ENCODE measurements around the gene SPZ1. TPM values are rescaled to one million over a fixed set of nuclear protein-coding genes. Genes with fewer than 3 reads are reported as not detected.
"Not testable (repeated sequence)": the region's sequence is repeated elsewhere in the genome, so short reads cannot be mapped to it uniquely, and the experiment has no call there.

Gene SPZ1
- total and polyA plus RNA-seq, 2 of the 8 experiments (the other 6 are each of a cell fraction or from before 2014, with no cell fraction given), result not detected

DNA sequence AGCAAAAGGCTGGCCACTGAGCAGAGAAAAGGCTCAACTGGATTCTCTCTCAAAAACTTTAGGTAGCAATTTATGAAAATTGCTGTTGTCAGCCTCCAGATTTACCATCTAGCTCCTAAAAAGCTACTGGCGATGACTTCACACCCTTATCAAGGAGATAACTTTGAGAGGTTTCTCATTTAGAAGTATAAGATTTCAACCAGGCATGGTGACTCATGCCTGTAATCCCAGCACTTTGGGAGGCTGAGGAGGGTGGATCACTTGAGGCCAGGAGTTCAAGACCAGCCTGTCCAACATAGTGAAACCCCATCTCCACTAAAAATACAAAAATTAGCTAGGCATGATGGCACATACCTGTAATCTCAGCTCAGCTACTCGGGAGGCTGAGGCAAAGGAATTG lies 49.3 kb upstream of the SPZ1 start:
- H3K9me3 ChIP-seq (ENCODE audit: insufficient read depth in 2 of 2, low read depth in 1 of 2, low read length in 1 of 2); H3K27me3 ChIP-seq (replicated peaks in 1 of 4; ENCODE audit: control insufficient read depth in 3 of 4, extremely low read depth in 1 of 4, insufficient read depth in 3 of 4, low read length in 3 of 4); H2AK5ac ChIP-seq (ENCODE audit: low read depth, low read length); H3K79me2 ChIP-seq (ENCODE audit: control insufficient read depth in 1 of 2, insufficient read depth in 2 of 2, low read length in 2 of 2); H3K4me3 ChIP-seq (ENCODE audit: extremely low read depth in 1 of 4, insufficient read depth in 2 of 4, low read depth in 3 of 4, low read length in 4 of 4); H3K18ac ChIP-seq (ENCODE audit: extremely low read depth, low read length); H3K36me3 ChIP-seq (ENCODE audit: control insufficient read depth in 2 of 4, insufficient read depth in 4 of 4, low read length in 3 of 4); H3K9ac ChIP-seq (replicated peaks in 1 of 4; ENCODE audit: extremely low read depth in 1 of 4, low read depth in 3 of 4, low read length in 3 of 4); H2BK5ac ChIP-seq (ENCODE audit: low read depth, low read length); H2AFZ ChIP-seq (ENCODE audit: low read length); FAIRE-seq; H2BK15ac ChIP-seq (ENCODE audit: low read length); H2BK120ac ChIP-seq (replicated peaks; ENCODE audit: low read depth, low read length); H3K4ac ChIP-seq (replicated peaks; ENCODE audit: insufficient read length, low read depth, low read length); H2BK20ac ChIP-seq (ENCODE audit: low read length); H2BK12ac ChIP-seq (ENCODE audit: low read depth, low read length); H4K5ac ChIP-seq (ENCODE audit: insufficient read length, low read depth, low read length); H3K56ac ChIP-seq (replicated peaks; ENCODE audit: insufficient read length, low read depth, low read length); H3K27ac ChIP-seq (ENCODE audit: low read depth, low read length); H4K8ac ChIP-seq (ENCODE audit: extremely low read depth, insufficient read depth, low read length); H4K91ac ChIP-seq (replicated peaks; ENCODE audit: insufficient read length, low read length); H3K23ac ChIP-seq (ENCODE audit: insufficient read length); H3K79me1 ChIP-seq (ENCODE audit: low read depth, low read length); DNase-seq (ENCODE audit: low read depth in 1 of 2, low spot score in 2 of 2); H3K4me1 ChIP-seq (replicated peaks in 1 of 4; ENCODE audit: control insufficient read depth in 3 of 4, insufficient read depth in 4 of 4, low read length in 3 of 4); H4K20me1 ChIP-seq (replicated peaks in 1 of 2; ENCODE audit: control insufficient read depth in 1 of 2, insufficient read depth in 2 of 2, low read length in 2 of 2); H3K4me2 ChIP-seq (ENCODE audit: insufficient read depth in 1 of 2, low read depth in 2 of 2, low read length in 2 of 2); H3K23me2 ChIP-seq (ENCODE audit: low read depth, low read length); H3K14ac ChIP-seq (ENCODE audit: insufficient read length): not testable (repeated sequence)
- CTCF ChIA-PET (ENCODE audit: partially characterized antibody), result interaction anchor here (0.6 to 2.3 kb wide), 4 partner anchors 117 to 179 kb away, joined by 3 to 8 read pairs (median 6); no protein-coding TSS in a partner anchor
- POLR2A ChIA-PET (ENCODE audit: partially characterized antibody), result interaction anchor here (0.6 to 5.2 kb wide), 3 partner anchors 10 to 50 kb away, joined by 3 to 45 read pairs (median 4); partner anchors contain the start of gene SERINC5
- WGBS, 2 experiments (ENCODE audit: extremely low coverage in 1 of 2, insufficient coverage in 1 of 2, insufficient read length in 1 of 2, insufficient replicate concordance in 2 of 2, low coverage in 1 of 2, low lambda C conversion rate in 2 of 2, missing lambda C conversion rate in 1 of 2), result 97% methylated on average over 2 of the region's 2 CpGs; no CpG with 5 or more reads in 1 of the 2 experiments
